SK-N-DZ (cell line): Measurements from ENCODE around the gene UBE2F.

Experiments used
- DNase-seq: peaks from one replicate; pipeline ENCODE4 v3.0.0-alpha.2; 2015; ENCODE audit warnings: low spot score
- small RNA-seq, 2 experiments: library from RNA; depleted of rRNA; stranded (forward); fragments of <200 nt; gene quantifications; one replicate each; pipeline ENCODE3, GENCODE V24; 2014

Gene UBE2F

DNA sequence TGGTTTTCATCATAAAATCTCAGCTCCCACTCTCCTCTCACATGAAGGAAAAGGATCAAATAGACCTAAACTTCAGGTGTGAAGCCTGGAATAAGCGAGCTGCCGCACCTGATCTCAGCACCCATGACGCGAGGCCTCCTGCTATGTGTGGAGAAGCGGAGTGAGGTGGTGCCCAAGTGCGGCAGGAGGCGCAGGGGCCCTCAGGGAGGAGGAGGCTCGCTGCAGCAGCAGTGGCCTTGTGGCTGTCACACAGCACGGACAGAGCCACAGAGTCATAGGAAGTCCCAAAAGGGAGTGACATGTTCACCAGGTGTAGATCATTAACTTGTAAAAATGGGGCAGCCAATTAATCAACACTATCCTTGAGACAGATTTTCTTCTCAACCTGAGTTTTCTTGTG, 103.1 kb downstream of the UBE2F start:
- DNase-seq, result no peak

DNA sequence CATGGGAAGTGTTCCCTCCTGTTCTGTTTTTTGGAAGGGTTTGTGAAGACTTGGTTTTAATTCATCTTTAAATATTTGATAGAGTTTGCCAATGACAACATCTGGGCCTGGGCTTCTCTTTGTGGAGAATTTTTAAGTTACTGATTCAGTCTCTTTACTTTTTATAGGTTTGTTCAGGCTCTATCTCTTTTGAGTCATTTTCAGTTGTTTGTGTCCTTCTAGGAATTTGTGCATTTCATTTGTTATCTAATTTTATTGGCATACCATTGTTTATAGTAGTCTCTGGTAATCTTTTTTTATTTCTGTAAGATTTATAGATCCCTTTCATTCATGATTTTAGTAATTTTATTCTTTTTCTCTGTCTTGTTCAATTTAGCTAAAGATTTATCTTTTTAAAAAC, 108.6 kb downstream of the UBE2F start:
- no peak for DNase-seq

DNA sequence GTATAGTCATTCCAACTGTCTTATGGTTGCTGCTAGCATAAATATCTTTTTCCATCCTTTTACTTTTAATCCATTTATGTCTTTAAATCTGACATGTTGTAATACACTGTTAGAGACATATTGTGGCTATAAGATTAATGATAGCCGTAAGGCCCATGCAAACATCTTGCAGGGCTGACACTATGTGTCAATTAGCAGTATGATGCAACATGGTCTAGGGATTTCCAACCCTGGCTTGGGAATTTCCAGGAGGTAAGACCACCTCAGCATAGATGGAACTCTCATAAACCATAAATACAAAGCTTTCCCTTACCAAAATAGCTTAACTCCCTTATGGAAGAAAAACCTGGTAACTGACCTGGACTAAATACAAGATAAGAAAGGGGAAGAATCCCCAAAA, 110.5 kb downstream of the UBE2F start:
- no peak for DNase-seq

DNA sequence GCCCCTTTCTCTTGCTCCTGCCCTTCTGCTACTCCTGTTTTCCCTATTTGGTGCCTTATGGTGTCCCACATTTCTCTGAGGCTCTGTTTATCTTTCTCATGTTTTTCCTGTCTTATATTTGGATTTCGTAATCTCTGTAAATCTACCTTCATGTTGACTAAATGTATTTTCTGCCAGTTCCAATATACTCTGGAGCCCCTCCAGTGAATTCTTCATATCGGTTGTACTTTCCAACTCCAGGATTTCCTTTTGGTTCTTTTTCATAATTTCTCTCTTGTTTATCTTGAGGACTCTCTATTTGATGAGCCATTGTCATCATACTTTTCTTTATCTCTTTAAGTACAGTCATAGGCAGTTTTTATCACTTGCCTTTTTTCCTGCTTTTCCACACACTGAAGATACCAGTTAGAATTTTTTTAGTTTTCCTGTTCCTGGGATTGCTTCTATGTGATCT, 113.1 kb downstream of the UBE2F start:
- no peak for DNase-seq

DNA sequence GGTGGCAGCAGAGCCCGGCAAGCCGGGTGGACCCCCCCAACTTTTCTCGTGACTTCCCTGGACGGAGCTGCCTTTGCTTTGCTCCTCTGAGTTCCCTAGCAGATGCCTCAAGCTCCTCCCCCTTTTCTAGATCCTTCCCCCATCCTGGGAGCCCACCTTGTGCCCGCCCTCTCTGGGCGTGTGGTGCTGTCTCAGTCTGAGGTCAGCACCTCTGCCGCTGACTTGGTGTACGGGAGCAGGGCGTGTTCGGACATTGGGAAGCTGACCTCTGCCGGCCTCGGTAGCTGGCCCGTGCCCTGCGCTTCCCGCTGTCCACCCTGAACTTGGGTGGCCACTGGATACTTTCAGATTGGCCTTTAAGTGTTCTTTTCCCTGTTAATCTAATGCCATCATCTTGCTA, 113.7 kb downstream of the UBE2F start:
- DNase-seq, result no peak

DNA sequence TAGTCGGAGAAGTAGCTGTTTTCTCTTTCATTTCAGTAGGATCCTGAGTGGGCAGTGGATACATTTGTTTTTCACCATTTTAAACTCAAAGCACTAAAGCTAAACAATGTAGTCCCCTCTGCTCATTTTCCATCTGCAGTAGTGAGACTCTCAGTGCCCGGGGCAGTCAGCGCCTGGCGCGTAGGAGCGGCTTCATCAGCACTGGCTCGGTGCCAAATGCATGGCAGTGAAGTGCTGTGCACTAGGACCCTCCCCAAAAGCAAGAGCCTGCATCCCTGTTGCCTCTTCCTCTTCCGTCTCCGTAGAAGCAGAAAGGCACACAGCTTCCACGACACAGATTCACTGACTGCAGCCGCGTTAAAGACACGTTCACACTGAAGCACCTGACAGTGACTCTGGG, 114.3 kb downstream of the UBE2F start:
- DNase-seq, result no peak

DNA sequence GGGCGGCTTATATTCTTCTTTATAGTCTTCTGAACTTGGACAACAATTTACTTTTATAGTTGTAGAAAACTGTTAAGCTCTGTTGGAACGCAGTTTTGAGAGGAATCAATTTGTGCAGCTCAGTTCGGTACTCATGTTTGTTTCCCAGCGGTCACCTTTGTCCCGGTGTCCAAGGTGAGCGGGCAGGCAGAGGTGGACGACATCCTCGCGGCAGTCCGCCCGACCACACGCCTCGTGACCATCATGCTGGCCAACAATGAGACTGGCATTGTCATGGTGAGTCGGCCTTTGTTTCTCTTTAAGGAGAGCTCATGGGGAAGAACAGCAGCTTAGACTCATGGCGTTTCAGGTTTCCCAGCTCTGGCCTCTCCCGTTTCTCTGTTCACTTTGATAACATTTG, 114.7 kb downstream of the UBE2F start:
- DNase-seq, result no peak

DNA sequence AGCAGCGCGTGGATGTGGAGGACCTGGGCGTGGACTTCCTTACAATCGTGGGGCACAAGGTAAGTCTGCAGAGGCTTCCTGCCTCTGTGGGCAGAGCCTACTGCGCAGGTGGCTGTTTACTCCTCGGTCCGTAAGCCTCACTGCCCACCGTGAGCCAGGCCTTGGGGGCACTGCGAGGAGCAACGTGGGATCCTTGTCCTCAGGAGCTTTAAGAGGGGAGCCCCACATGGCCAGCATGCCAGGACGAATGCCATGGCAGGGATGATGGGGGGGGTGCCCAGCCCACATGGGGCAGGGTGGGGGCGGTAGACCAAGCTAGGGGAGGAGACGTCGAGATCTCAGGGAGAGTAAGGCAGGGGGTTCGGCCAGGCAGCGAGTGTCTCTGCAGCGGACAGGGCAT, 115.3 kb downstream of the UBE2F start:
- DNase-seq, result no peak

DNA sequence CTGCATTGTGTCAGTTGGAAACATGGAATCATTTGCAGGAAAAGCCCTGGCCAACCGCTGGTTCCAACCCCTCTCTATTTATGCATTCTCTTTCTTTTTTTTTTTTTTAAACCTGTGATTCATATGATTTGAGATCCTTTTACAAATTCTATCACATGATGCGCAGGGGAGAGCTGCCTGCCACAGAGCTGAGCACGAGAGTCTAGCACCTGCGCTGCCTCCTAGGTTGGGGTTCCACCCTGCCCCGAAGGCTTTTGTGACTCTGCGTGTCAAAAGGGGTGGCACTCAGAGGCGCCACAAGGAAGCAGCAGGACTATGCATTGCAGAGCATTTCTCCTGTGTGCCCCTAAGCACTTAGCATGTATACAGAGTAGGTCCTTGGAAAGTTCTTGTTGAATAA, 116.0 kb downstream of the UBE2F start:
- no peak for DNase-seq

DNA sequence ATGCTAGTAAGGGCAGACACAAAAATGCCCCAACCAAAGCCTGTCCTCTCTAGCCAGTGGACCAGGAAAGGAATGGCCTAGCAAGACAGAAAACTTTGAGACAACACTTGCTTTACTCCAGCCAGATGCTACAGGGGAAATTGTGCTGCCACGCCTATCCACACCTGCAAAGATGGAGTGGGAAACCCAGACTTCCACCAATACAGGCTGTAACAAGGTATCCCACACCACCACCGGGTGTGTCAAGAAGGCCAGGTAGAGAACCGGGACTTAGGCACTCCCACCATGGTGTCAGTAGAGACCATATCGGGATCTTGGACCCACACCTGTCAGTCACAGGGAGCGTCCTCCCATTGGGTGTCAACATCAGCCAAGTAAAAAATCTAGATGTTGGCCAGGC, 117.1 kb downstream of the UBE2F start:
- DNase-seq, result no peak

DNA sequence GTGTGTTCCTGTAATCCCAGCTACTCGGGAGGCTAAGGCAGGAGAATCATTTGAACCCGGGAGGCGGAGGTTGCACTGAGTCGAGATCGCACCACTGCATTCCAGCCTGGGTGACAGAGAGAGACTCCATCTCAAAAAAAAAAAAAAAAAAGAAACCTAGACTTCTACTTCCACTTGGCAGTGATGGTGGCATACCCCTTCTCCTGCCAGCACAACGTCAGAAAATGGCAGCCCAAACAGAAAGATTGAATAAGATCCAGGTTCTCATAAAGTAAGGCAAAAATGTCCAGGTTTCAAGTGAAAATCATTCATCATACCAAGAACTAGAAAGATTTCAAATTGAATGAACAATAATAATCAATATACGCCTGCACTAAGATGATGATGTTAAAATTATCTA, 117.9 kb downstream of the UBE2F start:
- no peak for DNase-seq

DNA sequence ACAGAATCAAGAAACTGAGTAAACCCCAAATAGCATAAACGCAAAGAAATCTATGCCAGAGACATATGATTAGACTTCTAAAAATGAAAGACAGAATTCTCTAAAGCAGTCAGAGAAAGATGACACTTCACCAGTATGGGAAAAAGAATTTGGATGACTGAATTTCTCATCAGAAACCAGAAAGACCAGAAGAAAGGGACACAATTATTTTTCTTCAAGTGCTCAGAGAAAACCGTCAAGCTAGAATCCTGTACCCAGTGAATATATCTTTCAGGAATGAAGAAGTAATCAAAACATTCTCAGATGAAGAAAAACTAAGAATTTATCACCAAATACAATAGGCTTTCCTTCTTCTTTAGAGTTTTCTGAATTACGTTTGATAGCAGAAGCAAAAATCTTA, 119.1 kb downstream of the UBE2F start:
- DNase-seq, result no peak

DNA sequence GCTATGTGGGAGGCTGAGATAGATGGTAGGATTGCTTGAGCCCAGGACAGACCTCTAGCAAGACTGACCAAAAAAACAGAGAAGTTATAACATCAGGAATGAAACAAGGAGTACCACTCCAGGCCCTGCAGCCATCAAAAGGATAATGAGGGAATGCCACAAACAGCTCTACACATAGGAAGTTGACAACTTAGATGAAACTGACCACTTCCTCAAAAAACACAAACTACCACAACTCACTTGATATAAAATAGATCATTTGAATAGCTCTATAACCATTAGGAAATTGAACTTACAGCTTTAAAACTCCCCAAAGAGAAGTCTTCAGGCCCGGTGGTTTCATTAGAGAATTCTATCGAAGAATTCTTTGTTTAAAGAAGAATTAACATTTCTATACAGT, 120.4 kb downstream of the UBE2F start:
- no peak for DNase-seq

DNA sequence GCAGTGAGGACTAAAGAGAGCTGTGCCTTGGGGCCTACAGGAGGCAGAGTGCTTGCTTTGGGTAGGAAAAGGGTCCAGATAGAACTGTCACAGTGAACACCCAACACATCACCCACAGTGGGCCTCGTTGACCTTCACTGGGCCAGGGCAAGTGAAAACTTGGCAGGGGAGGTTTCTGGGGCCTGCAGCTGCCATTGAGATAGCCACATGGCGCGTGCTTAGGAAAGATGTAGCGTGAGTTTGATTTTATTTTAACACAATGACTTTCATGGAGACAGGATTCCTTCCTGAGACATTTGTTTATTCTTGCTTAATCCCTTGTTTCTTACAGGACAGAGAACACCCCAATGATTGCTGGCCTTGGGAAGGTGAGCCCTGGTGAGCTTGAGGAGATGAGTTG, 124.1 kb downstream of the UBE2F start:
- DNase-seq, result no peak

DNA sequence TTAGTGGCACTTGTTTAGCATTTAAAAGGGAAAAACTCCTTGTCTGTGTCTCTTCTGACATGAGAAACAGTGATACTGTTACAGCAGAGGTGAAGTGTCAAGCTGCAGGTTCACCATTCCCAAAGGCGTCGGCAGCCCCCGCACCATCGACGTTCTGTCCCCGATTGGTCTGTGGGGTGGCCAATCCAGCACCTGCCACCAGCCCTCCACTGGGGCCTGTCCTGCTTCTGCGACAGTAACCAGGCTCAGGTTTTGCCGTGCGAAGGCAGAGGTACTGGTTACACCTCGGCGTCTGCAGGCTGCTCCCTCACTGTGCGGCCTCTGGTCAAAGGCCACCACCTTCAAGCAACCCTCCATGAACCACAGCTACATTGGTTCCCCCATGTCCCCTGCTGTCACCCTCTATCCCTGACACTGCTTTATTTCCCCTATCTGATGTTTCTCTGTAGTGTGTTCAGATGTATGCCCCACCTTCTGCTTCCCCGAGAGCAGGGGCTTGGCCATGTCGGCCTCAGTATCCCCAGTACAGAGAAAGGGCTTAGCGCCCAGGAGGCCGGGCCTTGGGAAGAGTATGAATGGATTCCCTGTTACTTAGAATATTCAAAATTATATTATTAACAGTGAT, 124.7 kb downstream of the UBE2F start:
- no peak for DNase-seq

Small RNA genes within 50 kb of the gene (small RNA-seq; reads per million reads assigned to genes)
- 0 reads per million in 2 experiments for gene RNU6-1333P
